Fibroblast of lung (primary cell): Measurements from ENCODE around the gene INVS. TPM values are rescaled to one million over a fixed set of nuclear protein-coding genes. Genes with fewer than 3 reads are reported as not detected.

Experiments used
- DNase-seq, 2 donors: peaks; one replicate each; pipeline versions ENCODE4 v3.0.0 to v3.0.0-alpha.2; 2010; ENCODE audit warnings: low read depth in 2 of 2
- H2AFZ ChIP-seq: 2 replicates; pipeline ENCODE4 v1.5.1; 2012; ENCODE audit warnings: low read length, control low read depth, inconsistent platforms
- H3K27ac ChIP-seq: 2 replicates; pipeline ENCODE4 v1.5.1; 2011; ENCODE audit warnings: low read length, control low read depth; ENCODE audit not compliant: insufficient read depth
- H3K27me3 ChIP-seq: 2 replicates; pipeline ENCODE4 v1.5.1; 2011; ENCODE audit warnings: mild to moderate bottlenecking, low read length; ENCODE audit not compliant: control insufficient read depth, insufficient read depth
- H3K36me3 ChIP-seq: 2 replicates; pipeline ENCODE4 v1.5.1; 2011; ENCODE audit warnings: low read length; ENCODE audit not compliant: control insufficient read depth, insufficient read depth
- H3K4me1 ChIP-seq: 2 replicates; pipeline ENCODE4 v1.5.1; 2011; ENCODE audit warnings: low read length; ENCODE audit not compliant: control insufficient read depth, insufficient read depth; ENCODE audit errors: extremely low read depth
- H3K4me2 ChIP-seq: 2 replicates; pipeline ENCODE4 v1.5.1; 2011; ENCODE audit warnings: low read length, control low read depth; ENCODE audit not compliant: insufficient read depth; ENCODE audit errors: extremely low read depth
- H3K4me3 ChIP-seq, 4 experiments: fragments of 200-600 bp in 1 of 4; sonication (generic) in 1 of 4; replicated peaks in 1 of 4; 2 replicates each; pipeline ENCODE4 v1.5.1; 2011 to 2016; ENCODE audit warnings: low read length in 4 of 4, low read depth in 3 of 4, mild to moderate bottlenecking in 3 of 4, control low read depth in 2 of 4, inconsistent platforms in 1 of 4, mixed read lengths in 1 of 4; ENCODE audit not compliant: insufficient read depth in 1 of 4; ENCODE audit errors: control extremely low read depth in 1 of 4
- H3K79me2 ChIP-seq: 2 replicates; pipeline ENCODE4 v1.5.1; 2012; ENCODE audit warnings: mild to moderate bottlenecking, low read length, inconsistent platforms; ENCODE audit not compliant: control insufficient read depth, insufficient read depth
- H3K9ac ChIP-seq: 2 replicates; pipeline ENCODE4 v1.5.1; 2011; ENCODE audit warnings: mild to moderate bottlenecking, low read length, control low read depth; ENCODE audit not compliant: insufficient read depth
- H3K9me3 ChIP-seq: 2 replicates; pipeline ENCODE4 v1.5.1; 2012; ENCODE audit warnings: low read depth, low read length; ENCODE audit not compliant: control insufficient read depth, insufficient read depth
- H4K20me1 ChIP-seq: 2 replicates; pipeline ENCODE4 v1.5.1; 2011; ENCODE audit warnings: low read length; ENCODE audit not compliant: control insufficient read depth, insufficient read depth; ENCODE audit errors: extremely low read depth
- CTCF ChIP-seq, 2 donors: IDR thresholded peaks in 1 of 2; conservative IDR thresholded peaks in 1 of 2; 1 replicate in 1 of 2; 2 replicates in 1 of 2; pipeline ENCODE4 v1.5.1; 2011 to 2012; ENCODE audit warnings: low read length in 2 of 2, control low read depth in 1 of 2, inconsistent platforms in 1 of 2, low read depth in 1 of 2, mild to moderate bottlenecking in 1 of 2
- EZH2 ChIP-seq: IDR thresholded peaks from 2 replicates; pipeline ENCODE4 v1.5.1; 2012; ENCODE audit warnings: low read length, control low read depth, mild to moderate bottlenecking; ENCODE audit errors: missing control alignments
- polyA plus RNA-seq, 2 donors: library from polyadenylated mRNA; depleted of rRNA in 1 of 2; stranded (reverse) in 1 of 2; unstranded in 1 of 2; fragments of >200 nt; gene quantifications; 2 replicates each; pipeline ENCODE4 v1.2.1, GENCODE V29; 2011 to 2012; ENCODE audit warnings: missing spikeins in 1 of 2
- total RNA-seq: library from RNA; depleted of rRNA; stranded (reverse); fragments of >200 nt; gene quantifications from 2 replicates; pipeline ENCODE4 v1.2.1, GENCODE V29; 2014

Gene INVS
- total and polyA plus RNA-seq, 2 donors (not counting 1 experiment from before 2014, with no cell fraction given), result 13.1 to 45.4 TPM

GRCh38 chr9:100296407-100296806 is 197.4 kb downstream of the INVS start:
- no peak overlapping the region for H3K4me2 ChIP-seq
- TF ChIP-seq CTCF (conservative IDR thresholded peaks at IDR 0.05 in 1 of 2, IDR thresholded peaks at IDR 0.05 in 1 of 2; ENCODE audit: low read depth in 1 of 2, low read length in 2 of 2) (no peak), EZH2 (no peak)
- H2AFZ ChIP-seq, result no peak overlapping the region
- H3K79me2 ChIP-seq, result no peaks in the 10 kb centered on the region
- no peak overlapping the region for H3K27ac ChIP-seq
- H3K36me3 ChIP-seq, result peaks cover 7% of the 10 kb centered on the region
- no peaks in the 10 kb centered on the region for H4K20me1 ChIP-seq
- no peak overlapping the region for H3K9ac ChIP-seq
- H3K4me1 ChIP-seq, result no peaks in the 10 kb centered on the region
- H3K4me3 ChIP-seq, result no peak overlapping the region
- DNase-seq, result no peak
- H3K9me3 ChIP-seq, result no peaks in the 10 kb centered on the region
- no peaks in the 10 kb centered on the region for H3K27me3 ChIP-seq

- peaks cover 8% of the 10 kb centered on the region for H3K36me3 ChIP-seq
- H3K27me3 ChIP-seq, result no peaks in the 10 kb centered on the region
- no peak overlapping the region for H3K27ac ChIP-seq
- TF ChIP-seq EZH2 (no peak), CTCF (conservative IDR thresholded peaks at IDR 0.05 in 1 of 2, IDR thresholded peaks at IDR 0.05 in 1 of 2; ENCODE audit: low read depth in 1 of 2, low read length in 2 of 2) (no peak)
- H3K9me3 ChIP-seq, result no peaks in the 10 kb centered on the region
- no peaks in the 10 kb centered on the region for H3K4me1 ChIP-seq
- DNase-seq, result no peak
- H2AFZ ChIP-seq, result no peak overlapping the region
- H3K4me3 ChIP-seq, result no peak overlapping the region
- H3K79me2 ChIP-seq, result no peaks in the 10 kb centered on the region
- no peak overlapping the region for H3K9ac ChIP-seq
- H4K20me1 ChIP-seq, result no peaks in the 10 kb centered on the region
- H3K4me2 ChIP-seq, result no peak overlapping the region
Observed at GRCh38 chr9:100298378-100298777, 199.3 kb downstream of the INVS start.

- Histone ChIP-seq H3K4me2 (no peak overlapping the region), H3K9ac (no peak overlapping the region), H3K27me3 (no peaks in the 10 kb centered on the region), H2AFZ (no peak overlapping the region), H3K9me3 (no peaks in the 10 kb centered on the region), H3K4me3 (no peak overlapping the region), H3K4me1 (no peaks in the 10 kb centered on the region), H3K27ac (no peak overlapping the region), H4K20me1 (no peaks in the 10 kb centered on the region), H3K79me2 (no peaks in the 10 kb centered on the region), H3K36me3 (peaks cover 8% of the 10 kb centered on the region)
- DNase-seq, result peak in 1 of 2 donors; percentile 62
- TF ChIP-seq EZH2 (no peak), CTCF (conservative IDR thresholded peaks at IDR 0.05 in 1 of 2, IDR thresholded peaks at IDR 0.05 in 1 of 2; ENCODE audit: low read depth in 1 of 2, low read length in 2 of 2) (no peak)
Observed at GRCh38 chr9:100303747-100304146, 204.7 kb downstream of the INVS start.
